NCI-H187 treated with DMSO at 0.1 percent for 48 hours (cell line): ENCODE data around the gene OR4F17.
"Not testable (repeated sequence)": the region's sequence is repeated elsewhere in the genome, so short reads cannot be mapped to it uniquely, and the experiment has no call there.

Experiments used
- DNase-seq: peaks from one replicate; lab custom pipeline; 2025; lab: John Stamatoyannopoulos, UW

Gene OR4F17, protein sequence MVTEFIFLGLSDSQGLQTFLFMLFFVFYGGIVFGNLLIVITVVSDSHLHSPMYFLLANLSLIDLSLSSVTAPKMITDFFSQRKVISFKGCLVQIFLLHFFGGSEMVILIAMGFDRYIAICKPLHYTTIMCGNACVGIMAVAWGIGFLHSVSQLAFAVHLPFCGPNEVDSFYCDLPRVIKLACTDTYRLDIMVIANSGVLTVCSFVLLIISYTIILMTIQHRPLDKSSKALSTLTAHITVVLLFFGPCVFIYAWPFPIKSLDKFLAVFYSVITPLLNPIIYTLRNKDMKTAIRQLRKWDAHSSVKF

DNA sequence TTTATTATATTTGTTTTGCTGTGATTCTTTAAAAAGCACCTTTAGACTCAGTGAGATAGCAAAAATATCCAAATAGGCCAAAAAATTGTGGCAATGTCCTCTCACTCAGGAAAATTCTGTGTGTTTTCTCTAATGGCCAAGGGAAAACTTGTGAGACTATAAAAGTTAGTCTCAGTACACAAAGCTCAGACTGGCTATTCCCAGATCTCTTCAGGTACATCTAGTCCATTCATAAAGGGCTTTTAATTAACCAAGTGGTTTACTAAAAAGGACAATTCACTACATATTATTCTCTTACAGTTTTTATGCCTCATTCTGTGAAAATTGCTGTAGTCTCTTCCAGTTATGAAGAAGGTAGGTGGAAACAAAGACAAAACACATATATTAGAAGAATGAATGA lies at the start of gene OR4F17:
Gene OR4F17 (plus strand): TSS at position 301 of the 400 bp plus-strand sequence. CDS start 3,575 bp downstream, outside the sequence.
- DNase-seq = not testable (repeated sequence)

DNA sequence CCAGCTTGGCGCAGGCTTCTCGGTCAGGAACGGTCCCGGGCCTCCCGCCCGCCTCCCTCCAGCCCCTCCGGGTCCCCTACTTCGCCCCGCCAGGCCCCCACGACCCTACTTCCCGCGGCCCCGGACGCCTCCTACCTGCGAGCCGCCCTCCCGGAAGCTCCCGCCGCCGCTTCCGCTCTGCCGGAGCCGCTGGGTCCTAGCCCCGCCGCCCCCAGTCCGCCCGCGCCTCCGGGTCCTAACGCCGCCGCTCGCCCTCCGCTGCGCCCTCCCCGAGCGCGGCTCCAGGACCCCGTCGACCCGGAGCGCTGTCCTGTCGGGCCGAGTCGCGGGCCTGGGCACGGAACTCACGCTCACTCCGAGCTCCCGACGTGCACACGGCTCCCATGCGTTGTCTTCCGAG lies 36.1 kb upstream of the OR4F17 start:
- DNase-seq = not testable (repeated sequence)

DNA sequence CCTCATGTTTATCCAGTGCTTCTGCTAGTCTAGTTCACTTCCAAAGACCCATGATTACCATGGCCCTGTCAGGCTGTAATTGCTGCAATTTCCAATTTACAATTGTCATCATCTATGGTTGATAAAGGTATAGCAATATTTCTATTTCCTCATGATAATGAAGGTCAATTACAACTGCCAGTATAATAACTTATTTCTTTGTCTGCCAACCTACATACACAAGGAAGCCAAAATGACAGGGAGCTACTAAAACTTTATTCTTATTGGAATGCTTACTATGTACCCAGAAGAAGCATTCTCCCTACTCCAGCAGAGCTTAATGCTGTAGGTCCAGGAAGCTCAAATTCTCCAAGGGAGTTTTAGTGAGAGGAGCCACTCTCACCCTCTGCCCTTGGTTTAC lies 24.0 kb upstream of the OR4F17 start:
- DNase-seq = not testable (repeated sequence)

DNA sequence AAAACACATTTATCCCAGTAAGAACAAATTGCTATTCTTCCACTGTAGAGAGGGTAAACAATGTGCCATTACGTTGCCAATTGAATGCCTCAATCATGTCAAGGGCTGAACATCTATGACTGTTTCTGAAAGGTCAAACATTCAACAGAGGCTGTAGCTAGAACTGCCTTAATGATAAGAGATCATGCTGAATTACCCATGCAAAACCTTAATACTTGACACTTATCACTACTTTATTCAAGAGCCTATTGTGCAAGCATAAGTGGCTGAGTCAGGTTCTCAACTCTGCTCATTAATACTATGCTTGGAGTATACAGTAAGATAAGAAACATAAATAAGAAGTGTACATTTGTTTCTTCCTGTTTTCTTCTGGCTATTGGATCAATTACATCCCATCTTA lies 23.3 kb upstream of the OR4F17 start:
- DNase-seq = not testable (repeated sequence)

DNA sequence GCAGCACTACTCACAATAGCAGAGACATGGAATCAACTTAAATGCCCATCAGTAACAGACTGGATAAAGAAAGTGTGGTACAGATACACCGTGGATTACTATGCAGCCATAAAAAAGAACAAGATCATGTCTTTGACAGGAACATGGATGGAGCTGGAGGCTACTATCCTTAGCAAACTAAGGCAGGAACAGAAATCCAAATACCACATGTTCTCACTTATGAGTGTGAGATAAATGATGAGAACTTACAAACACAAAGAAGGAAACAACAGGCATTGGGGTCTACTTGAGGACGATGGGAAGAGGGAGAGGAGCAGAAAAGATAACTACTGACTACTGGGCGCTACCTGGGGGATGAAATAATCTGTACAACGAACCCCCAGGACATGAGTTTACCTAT lies 16.2 kb upstream of the OR4F17 start:
- not testable (repeated sequence) for DNase-seq

DNA sequence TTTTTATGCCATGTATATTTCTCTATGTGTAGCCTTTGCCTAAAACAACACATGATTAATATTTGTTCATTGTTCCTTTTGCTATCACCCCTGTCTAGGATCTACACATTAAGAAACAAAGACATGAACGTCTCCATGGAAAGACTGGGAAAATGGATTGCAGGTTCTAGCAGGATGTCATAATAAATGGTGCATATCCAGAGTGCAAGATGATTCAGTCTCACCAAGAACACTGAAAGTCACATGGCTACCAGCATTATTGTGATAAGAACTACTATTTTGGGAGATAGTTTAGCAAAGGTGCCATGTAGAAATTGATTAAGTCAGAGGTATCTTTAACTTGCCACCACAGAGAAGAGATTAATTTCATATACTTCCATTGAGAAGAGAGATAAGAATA lies 12.1 kb upstream of the OR4F17 start:
- DNase-seq = not testable (repeated sequence)

- not testable (repeated sequence) for DNase-seq
These were observed 9.3 kb upstream of the OR4F17 start for GRCh38 chr19:97647-98046.

DNA sequence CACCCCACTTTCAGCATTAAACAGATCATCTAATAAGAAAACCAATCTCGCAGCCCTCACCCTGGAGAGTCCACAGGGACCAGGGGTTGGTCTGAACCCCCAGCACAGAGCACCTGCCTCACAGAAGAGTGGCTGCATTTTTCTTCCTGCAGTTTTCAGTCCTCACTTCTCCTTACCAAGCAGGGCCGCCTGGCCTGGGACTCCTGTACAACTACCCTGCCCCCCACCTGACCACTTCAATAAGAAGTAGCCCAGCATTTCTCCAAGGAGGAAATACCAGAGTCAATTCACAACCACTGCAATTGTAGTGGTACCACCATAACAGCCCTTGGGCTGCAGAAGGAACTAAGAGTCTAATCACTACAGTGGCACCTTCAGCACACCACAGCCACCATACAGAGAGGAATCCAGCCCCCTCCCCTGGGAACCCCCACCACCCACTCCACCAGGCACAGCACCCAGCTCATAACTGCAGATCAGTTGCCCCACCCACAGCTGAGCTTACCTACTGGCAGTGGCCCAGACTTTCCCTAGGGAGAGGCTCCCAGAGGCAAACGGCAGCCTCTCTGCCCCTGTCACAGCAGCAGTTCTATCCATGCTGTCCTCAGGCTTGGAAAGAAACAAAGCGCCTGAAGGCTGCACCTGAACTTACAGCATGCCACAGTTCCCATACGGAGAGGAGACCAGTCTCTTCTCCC lies 13.7 kb downstream of the OR4F17 start:
- not testable (repeated sequence) for DNase-seq
